CD4-positive, alpha-beta memory T cell (primary cell): Measurements from ENCODE around the gene TET1. TPM values are rescaled to one million over a fixed set of nuclear protein-coding genes. Genes with fewer than 3 reads are reported as not detected.
"Not testable (repeated sequence)": the region's sequence is repeated elsewhere in the genome, so short reads cannot be mapped to it uniquely, and the experiment has no call there.

Experiments
- CTCF ChIA-PET: fragments of 350-600 bp; sonication (Branson Sonifier 250); formaldehyde crosslinking; loops from one replicate; lab custom pipeline; 2021; ENCODE audit warnings: inconsistent platforms; ENCODE audit not compliant: partially characterized antibody; lab: Charles Lee
- POLR2A ChIA-PET: fragments of 350-600 bp; sonication (Branson Sonifier 250); formaldehyde crosslinking; loops from one replicate; lab custom pipeline; 2021; ENCODE audit not compliant: partially characterized antibody; lab: Charles Lee
- DNase-seq, 5 donors: peaks; one replicate each; pipeline versions ENCODE4 v3.0.0 to v3.0.0-alpha.2; 2020 to 2022; ENCODE audit warnings: mixed read lengths in 1 of 5
- H3K27ac ChIP-seq: one replicate; pipeline ENCODE4 v1.7.0; 2013; ENCODE audit warnings: low read depth, low read length
- H3K27me3 ChIP-seq: 2 replicates; pipeline ENCODE4 v1.7.0; 2013; ENCODE audit warnings: mild to moderate bottlenecking, low read length, moderate library complexity; ENCODE audit not compliant: insufficient read depth
- H3K36me3 ChIP-seq: 2 replicates; pipeline ENCODE4 v1.7.0; 2013; ENCODE audit warnings: mild to moderate bottlenecking, low read length, moderate library complexity; ENCODE audit not compliant: insufficient read depth
- H3K4me1 ChIP-seq: 2 replicates; pipeline ENCODE4 v1.7.0; 2013; ENCODE audit warnings: mild to moderate bottlenecking, low read length, moderate library complexity; ENCODE audit not compliant: insufficient read depth
- H3K4me3 ChIP-seq, 2 donors: one replicate each; pipeline ENCODE4 v1.7.0; 2013; ENCODE audit warnings: low read length in 2 of 2, mild to moderate bottlenecking in 1 of 2
- H3K9me3 ChIP-seq, 2 donors: one replicate each; pipeline ENCODE4 v1.7.0; 2013; ENCODE audit warnings: low read length in 2 of 2, control low read depth in 1 of 2; ENCODE audit not compliant: control insufficient read depth in 1 of 2
- H3K27ac Mint-ChIP-seq, 7 donors: one replicate each; pipeline ENCODE4 v1.8.0; 2020 to 2021; ENCODE audit warnings: mixed read lengths in 7 of 7, mild to moderate bottlenecking in 6 of 7, inconsistent platforms in 3 of 7, moderate library complexity in 3 of 7
- H3K27me3 Mint-ChIP-seq, 2 donors: one replicate each; pipeline ENCODE4 v1.8.0; 2020 to 2021; ENCODE audit warnings: mixed read lengths in 2 of 2
- H3K36me3 Mint-ChIP-seq, 2 donors: one replicate each; pipeline ENCODE4 v1.8.0; 2020 to 2021; ENCODE audit warnings: mixed read lengths in 2 of 2, inconsistent platforms in 1 of 2, mild to moderate bottlenecking in 1 of 2
- H3K4me1 Mint-ChIP-seq, 4 donors: one replicate each; pipeline ENCODE4 v1.8.0; 2020 to 2021; ENCODE audit warnings: mixed read lengths in 4 of 4, mild to moderate bottlenecking in 1 of 4
- H3K4me3 Mint-ChIP-seq, 8 donors: one replicate each; pipeline ENCODE4 v1.8.0; 2020 to 2021; ENCODE audit warnings: mixed read lengths in 8 of 8, mild to moderate bottlenecking in 7 of 8, moderate library complexity in 6 of 8, inconsistent platforms in 3 of 8
- H3K9me3 Mint-ChIP-seq, 8 donors: one replicate each; pipeline ENCODE4 v1.8.0; 2020 to 2021; ENCODE audit warnings: mixed read lengths in 8 of 8, mild to moderate bottlenecking in 5 of 8, inconsistent platforms in 3 of 8, moderate library complexity in 1 of 8
- intact Hi-C: fragments of 100-400 bp; cut with micrococcal nuclease; formaldehyde crosslinking; loops from one replicate; pipeline ENCODE4 v1.15.1; 2023
- polyA plus RNA-seq, 2 donors: library from polyadenylated mRNA; unstranded; fragments of 300-500 nt; fragmentation: Illumina TruSeq; gene quantifications; one replicate each; pipeline ENCODE4 v1.2.3, GENCODE V29; 2021
- total RNA-seq, 2 experiments: library from RNA; stranded (reverse); gene quantifications; one replicate each; pipeline ENCODE4 v1.2.3, GENCODE V29; 2021

TET1 gene
- total and polyA plus RNA-seq, 4 experiments from 2014 or later: 0.71 to 1.5 (median 1.2) TPM

DNA sequence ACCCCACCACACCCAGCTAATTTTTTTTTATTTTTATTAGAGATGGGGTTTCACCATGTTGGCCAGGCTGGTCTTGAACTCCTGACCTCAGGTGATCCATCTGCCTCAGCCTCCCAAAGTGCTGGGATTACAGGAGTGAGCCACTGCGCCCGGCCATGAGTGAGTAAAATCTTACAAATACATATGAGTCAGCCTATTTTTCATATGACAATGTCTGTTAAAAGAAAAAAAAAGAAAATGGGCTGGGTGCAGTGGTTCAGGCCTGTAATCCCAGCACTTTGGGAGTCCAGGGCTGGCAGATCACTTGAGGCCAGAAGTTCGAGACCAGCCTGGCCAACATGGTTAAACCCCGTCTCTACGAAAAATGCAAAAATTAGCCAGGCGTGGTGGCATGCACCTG is 24.1 kb downstream of the TET1 start:
- H3K4me3 Mint-ChIP-seq, H3K4me1 ChIP-seq, POLR2A ChIA-PET, H3K27me3 Mint-ChIP-seq, H3K4me3 ChIP-seq, H3K36me3 ChIP-seq, H3K36me3 Mint-ChIP-seq, H3K27me3 ChIP-seq, CTCF ChIA-PET, intact Hi-C loops, H3K9me3 ChIP-seq, H3K9me3 Mint-ChIP-seq, H3K27ac ChIP-seq, H3K27ac Mint-ChIP-seq, H3K4me1 Mint-ChIP-seq, DNase-seq: not testable (repeated sequence)

DNA sequence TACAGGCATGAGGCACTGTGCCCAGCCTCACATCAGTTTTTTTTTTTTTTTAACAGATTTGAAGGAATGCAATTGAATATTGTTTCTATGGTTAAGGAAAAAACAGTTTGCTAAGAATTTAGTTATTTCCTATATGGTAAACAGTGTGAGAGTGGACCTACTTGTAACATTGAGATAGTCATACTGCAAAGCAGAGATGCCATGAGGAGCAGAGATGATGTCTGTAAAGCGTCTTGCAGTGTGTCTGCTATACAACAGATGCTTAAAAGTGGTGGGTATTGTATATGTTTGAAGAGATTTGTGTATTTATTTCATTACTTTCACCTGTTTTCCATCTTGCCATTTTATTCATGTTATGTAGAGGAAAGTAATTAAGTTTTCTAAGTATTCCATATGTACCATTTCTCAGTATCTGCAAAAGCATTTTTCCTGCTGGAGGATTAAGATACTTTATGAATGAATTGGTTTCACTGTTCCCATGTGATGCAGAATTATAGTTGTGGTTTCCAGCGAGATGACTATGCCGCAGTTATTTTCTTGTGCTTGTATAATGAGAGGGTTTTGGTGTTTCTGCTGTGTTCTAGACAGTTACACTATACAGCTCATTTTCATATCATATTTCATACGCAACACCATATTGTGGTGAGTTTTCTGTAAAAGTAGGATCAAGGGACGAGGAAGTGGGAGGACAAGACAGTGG is 26.6 kb downstream of the TET1 start:
- no peak overlapping the region for H3K4me3 ChIP-seq
- intact Hi-C loops: no loop called here
- H3K36me3 Mint-ChIP-seq: no peaks in the 10 kb centered on the region
- CTCF ChIA-PET: no interaction called here
- no peaks in the 10 kb centered on the region for H3K27me3 Mint-ChIP-seq
- no peak overlapping the region for H3K4me3 Mint-ChIP-seq
- no peak for DNase-seq
- no peak overlapping the region for H3K27ac ChIP-seq
- H3K4me1 ChIP-seq: no peaks in the 10 kb centered on the region
- H3K27me3 ChIP-seq: no peaks in the 10 kb centered on the region
- no peaks in the 10 kb centered on the region for H3K9me3 Mint-ChIP-seq
- peaks cover 0 to 4% (median 2%) of the 10 kb centered on the region in 4 donors for H3K4me1 Mint-ChIP-seq
- POLR2A ChIA-PET: no interaction called here
- peak overlapping the region in 1 of 7 donors; percentile 14 for H3K27ac Mint-ChIP-seq
- H3K9me3 ChIP-seq: no peaks in the 10 kb centered on the region
- no peaks in the 10 kb centered on the region for H3K36me3 ChIP-seq

DNA sequence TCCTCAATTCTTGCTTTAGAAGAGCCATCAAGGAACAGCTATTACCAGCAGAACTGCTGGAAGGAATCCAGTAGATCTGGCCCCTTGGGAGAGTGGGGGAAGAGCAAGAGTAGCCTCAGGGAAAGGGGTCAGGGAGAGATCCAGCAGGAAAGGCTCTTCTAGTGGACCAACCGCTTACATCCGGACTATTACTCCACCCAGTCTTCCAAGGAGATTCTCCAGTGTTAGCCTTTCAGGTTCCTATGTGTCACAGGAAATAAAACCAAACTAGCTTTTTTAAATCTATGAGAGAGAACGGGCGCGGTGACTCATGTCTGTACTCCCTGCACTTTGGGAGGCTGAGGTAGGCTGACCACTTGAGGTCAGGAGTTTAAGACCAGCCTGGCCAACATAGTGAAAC is 34.3 kb downstream of the TET1 start:
- H3K27me3 Mint-ChIP-seq: no peaks in the 10 kb centered on the region
- ChIA-PET CTCF (interaction anchor here (0.6 to 0.9 kb wide), 4 partner anchors 9 to 53 kb away, joined by 3 read pairs; no protein-coding TSS in a partner anchor), POLR2A (no interaction called here)
- H3K9me3 Mint-ChIP-seq: no peaks in the 10 kb centered on the region
- no peaks in the 10 kb centered on the region for H3K36me3 Mint-ChIP-seq
- peaks cover 0 to 5% (median 1%) of the 10 kb centered on the region in 4 donors for H3K4me1 Mint-ChIP-seq
- no peak overlapping the region for H3K27ac Mint-ChIP-seq
- H3K4me3 Mint-ChIP-seq: no peak overlapping the region
- Histone ChIP-seq H3K27ac (no peak overlapping the region), H3K4me3 (no peak overlapping the region), H3K9me3 (no peaks in the 10 kb centered on the region), H3K27me3 (no peaks in the 10 kb centered on the region), H3K36me3 (no peaks in the 10 kb centered on the region), H3K4me1 (no peaks in the 10 kb centered on the region)
- no peak for DNase-seq
- intact Hi-C loops: no loop called here

DNA sequence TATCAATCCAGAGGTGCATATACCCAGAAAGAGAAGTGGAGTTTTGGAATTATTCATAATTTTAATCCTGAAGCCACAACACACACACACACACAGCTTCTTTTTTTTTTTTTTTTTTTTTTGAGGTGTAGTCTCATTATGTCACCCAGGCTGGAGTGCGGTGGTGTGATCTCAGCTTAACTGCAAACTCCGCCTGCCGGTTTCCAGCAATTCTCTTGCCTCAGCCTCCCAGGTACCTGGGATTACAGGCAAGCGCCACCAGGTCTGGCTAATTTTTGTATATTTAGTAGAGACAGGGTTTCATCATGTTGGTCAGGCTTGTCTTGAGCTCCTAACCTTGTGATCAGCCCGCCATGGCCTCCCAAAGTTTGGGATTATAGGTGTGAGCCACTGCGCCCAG is 35.4 kb downstream of the TET1 start:
- H3K27me3 Mint-ChIP-seq: no peaks in the 10 kb centered on the region
- DNase-seq: no peak
- Histone ChIP-seq H3K36me3 (no peaks in the 10 kb centered on the region), H3K27ac (no peak overlapping the region), H3K4me3 (no peak overlapping the region), H3K27me3 (no peaks in the 10 kb centered on the region), H3K4me1 (peaks cover 6% of the 10 kb centered on the region), H3K9me3 (no peaks in the 10 kb centered on the region)
- intact Hi-C loops: no loop called here
- H3K4me1 Mint-ChIP-seq: peaks cover 5 to 16% (median 10%) of the 10 kb centered on the region in 4 donors
- CTCF ChIA-PET: no interaction called here
- POLR2A ChIA-PET: no interaction called here
- no peaks in the 10 kb centered on the region for H3K9me3 Mint-ChIP-seq
- peaks cover 0 to 5% of the 10 kb centered on the region in 2 donors for H3K36me3 Mint-ChIP-seq
- H3K27ac Mint-ChIP-seq: no peak overlapping the region
- H3K4me3 Mint-ChIP-seq: no peak overlapping the region

DNA sequence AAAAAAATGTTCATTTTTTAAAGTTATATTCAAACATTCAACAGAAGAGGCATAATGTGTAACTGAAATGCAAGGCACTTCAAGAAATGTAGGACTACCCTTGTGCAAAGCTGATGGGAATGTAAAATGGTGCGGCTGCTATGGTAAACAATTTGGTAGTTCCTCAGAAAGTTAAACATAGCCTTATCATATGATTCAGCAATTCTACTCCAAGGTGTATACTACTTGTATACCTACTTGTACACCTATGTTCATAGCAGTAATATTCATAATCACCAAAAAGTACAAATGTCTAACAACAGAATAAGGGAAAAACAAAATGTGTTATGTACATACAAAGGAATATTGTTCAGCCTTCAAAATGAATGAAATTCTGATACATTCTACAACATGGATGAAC is 37.3 kb downstream of the TET1 start:
- H3K4me1 ChIP-seq: peaks cover 23% of the 10 kb centered on the region
- no peak overlapping the region for H3K4me3 ChIP-seq
- Mint-ChIP-seq H3K4me3 (no peak overlapping the region), H3K27me3 (no peaks in the 10 kb centered on the region), H3K4me1 (peaks cover 18 to 35% (median 27%) of the 10 kb centered on the region in 4 donors), H3K9me3 (no peaks in the 10 kb centered on the region), H3K36me3 (peaks cover 0 to 5% of the 10 kb centered on the region in 2 donors), H3K27ac (peak overlapping the region in 1 of 7 donors; percentile 32)
- no peaks in the 10 kb centered on the region for H3K9me3 ChIP-seq
- CTCF ChIA-PET: no interaction called here
- H3K27me3 ChIP-seq: no peaks in the 10 kb centered on the region
- intact Hi-C loops: no loop called here
- no peaks in the 10 kb centered on the region for H3K36me3 ChIP-seq
- POLR2A ChIA-PET: no interaction called here
- no peak overlapping the region for H3K27ac ChIP-seq
- DNase-seq: no peak

DNA sequence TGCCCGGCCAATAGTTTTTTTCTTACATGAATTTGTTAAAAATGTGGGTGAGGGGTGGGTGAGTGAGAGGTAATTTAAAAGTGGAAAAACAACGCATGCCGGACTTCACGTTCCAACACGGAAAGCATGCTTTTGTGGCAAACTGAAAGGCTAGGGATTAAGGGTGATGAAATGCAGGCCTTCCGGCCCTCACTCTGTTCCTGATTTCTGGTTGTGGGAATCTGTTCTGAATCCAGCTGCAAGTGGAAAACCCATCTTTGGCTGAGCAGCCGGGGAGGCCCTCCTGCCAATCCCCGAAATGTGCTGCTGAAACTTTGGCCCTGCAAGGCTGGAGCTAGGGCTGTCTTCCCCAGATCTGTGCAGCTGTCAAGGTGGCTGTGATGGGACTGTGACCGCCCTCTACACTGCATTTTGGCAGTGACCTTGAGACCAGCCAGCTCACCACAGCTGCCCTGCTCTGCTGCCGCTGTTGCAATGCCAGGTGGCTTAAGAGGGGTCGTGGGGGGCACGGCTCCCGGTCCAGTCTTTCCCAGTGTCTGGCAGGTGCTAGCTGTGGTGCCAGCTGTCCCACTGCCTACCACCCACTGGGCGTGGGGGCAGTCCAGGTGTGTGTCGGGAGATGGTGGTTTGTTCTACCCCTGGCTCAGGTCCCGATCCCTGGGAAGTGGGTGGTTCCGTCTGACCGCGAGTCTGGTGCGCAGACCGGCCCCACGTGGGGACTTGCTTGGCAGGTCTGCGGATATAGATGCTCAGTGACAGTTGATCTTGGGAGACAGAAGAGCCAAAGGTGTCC is 39.0 kb downstream of the TET1 start:
- H3K27me3 Mint-ChIP-seq: no peaks in the 10 kb centered on the region
- no peak for DNase-seq
- CTCF ChIA-PET: no interaction called here
- Histone ChIP-seq H3K36me3 (no peaks in the 10 kb centered on the region), H3K27ac (no peak overlapping the region), H3K4me3 (no peak overlapping the region), H3K4me1 (peaks cover 29% of the 10 kb centered on the region), H3K27me3 (no peaks in the 10 kb centered on the region), H3K9me3 (no peaks in the 10 kb centered on the region)
- H3K4me1 Mint-ChIP-seq: peaks cover 22 to 42% (median 33%) of the 10 kb centered on the region in 4 donors
- H3K27ac Mint-ChIP-seq: peak overlapping the region in 1 of 7 donors; percentile 4
- H3K9me3 Mint-ChIP-seq: no peaks in the 10 kb centered on the region
- intact Hi-C loops: no loop called here
- peak overlapping the region in 6 of 8 donors; percentile 8 to 87 (median 20) for H3K4me3 Mint-ChIP-seq
- peaks cover 8 to 10% of the 10 kb centered on the region in 2 donors for H3K36me3 Mint-ChIP-seq
- POLR2A ChIA-PET: no interaction called here

DNA sequence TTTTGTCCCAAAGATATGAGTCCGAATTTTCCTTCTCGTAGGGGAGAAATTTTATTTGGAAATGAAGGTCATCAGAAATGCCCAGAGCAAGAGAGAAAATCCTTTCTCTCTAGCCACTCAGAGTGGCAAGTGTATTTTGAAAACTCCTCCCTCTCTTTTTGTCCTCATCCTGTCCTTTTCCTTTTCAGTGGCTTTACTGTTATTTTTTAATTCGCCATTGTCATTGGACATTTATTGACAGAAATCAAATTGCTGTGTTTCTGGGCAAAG is 39.6 kb downstream of the TET1 start:
- Mint-ChIP-seq H3K4me3 (peak overlapping the region; percentile 87 to 96 (median 93)), H3K4me1 (peaks cover 22 to 42% (median 33%) of the 10 kb centered on the region in 4 donors), H3K27ac (peak overlapping the region in 4 of 7 donors; percentile 63 to 87 (median 80)), H3K36me3 (peaks cover 9 to 14% of the 10 kb centered on the region in 2 donors), H3K9me3 (no peaks in the 10 kb centered on the region), H3K27me3 (no peaks in the 10 kb centered on the region)
- Histone ChIP-seq H3K4me1 (peaks cover 29% of the 10 kb centered on the region), H3K9me3 (no peaks in the 10 kb centered on the region), H3K27ac (no peak overlapping the region), H3K4me3 (peak overlapping the region; percentile 67 to 72), H3K27me3 (no peaks in the 10 kb centered on the region), H3K36me3 (no peaks in the 10 kb centered on the region)
- ChIA-PET CTCF (interaction anchor here (1.1 to 1.9 kb wide), 2 partner anchors 8 to 49 kb away, joined by 3 to 8 read pairs; no protein-coding TSS in a partner anchor), POLR2A (interaction anchor here (0.7 to 2.0 kb wide), 6 partner anchors 11 to 389 kb away, joined by 3 to 9 read pairs (median 6); partner anchors contain the start of genes KIFBP and TET1)
- intact Hi-C loops: loop anchor here (1.0 kb wide), 1 partner anchor 39 kb away; the partner anchor contains the start of gene TET1
- DNase-seq: no peak
